SU-DHL-6 (cell line): ENCODE measurements around the gene PHLDA1.

Experiments used
- H2AFZ ChIP-seq: fragments of 200-600 bp; sonication (generic); 2 replicates; pipeline ENCODE4 v1.6.1; 2014; ENCODE audit warnings: low read depth, mild to moderate bottlenecking, moderate library complexity, mixed read lengths, antibody characterized with exemption, low read length; ENCODE audit not compliant: severe bottlenecking
- H3F3A ChIP-seq: fragments of 200-600 bp; shearing (Covaris generic); 2 replicates; pipeline ENCODE4 v1.6.0; 2016; ENCODE audit warnings: antibody characterized with exemption, mild to moderate bottlenecking; ENCODE audit not compliant: insufficient read depth
- H3K27ac ChIP-seq: fragments of 200-600 bp; sonication (generic); 2 replicates; pipeline ENCODE4 v1.5.1; 2016; ENCODE audit warnings: low read depth, mild to moderate bottlenecking, low read length, moderate library complexity, mixed read lengths
- H3K27me3 ChIP-seq: fragments of 200-600 bp; sonication (generic), shearing (Covaris generic); 2 replicates; pipeline ENCODE4 v1.6.0; 2014; ENCODE audit warnings: mild to moderate bottlenecking, low read length
- H3K36me3 ChIP-seq: fragments of 200-600 bp; sonication (generic); 2 replicates; pipeline ENCODE4 v1.6.1; 2014; ENCODE audit warnings: mild to moderate bottlenecking, low read length, mixed read lengths
- H3K4me2 ChIP-seq: fragments of 300-600, 200-600 bp; shearing (Covaris generic), sonication (generic); 2 replicates; pipeline ENCODE4 v1.6.0; 2014; ENCODE audit warnings: low read length, low read depth, mild to moderate bottlenecking; ENCODE audit not compliant: poor library complexity, severe bottlenecking
- H3K4me3 ChIP-seq: fragments of 200-600 bp; sonication (generic); 2 replicates; pipeline ENCODE4 v1.5.1; 2014; ENCODE audit warnings: antibody characterized with exemption, low read length, mild to moderate bottlenecking, mixed read lengths; ENCODE audit not compliant: insufficient read depth, poor library complexity, severe bottlenecking
- H3K79me2 ChIP-seq: fragments of 200-600 bp; sonication (generic); 2 replicates; pipeline ENCODE4 v1.6.1; 2014; ENCODE audit warnings: mild to moderate bottlenecking, low read length, moderate library complexity; ENCODE audit not compliant: insufficient read depth
- H3K9ac ChIP-seq: fragments of 200-600 bp; sonication (generic); 2 replicates; pipeline ENCODE4 v1.7.0; 2014; ENCODE audit warnings: mild to moderate bottlenecking, low read length
- H3K9me2 ChIP-seq: fragments of 200-600 bp; sonication (generic); replicated peaks from 2 replicates; pipeline ENCODE4 v1.6.1; 2014; ENCODE audit warnings: low read length; ENCODE audit not compliant: insufficient read depth
- H3K9me3 ChIP-seq: fragments of 200-600 bp; sonication (generic); 2 replicates; pipeline ENCODE4 v1.6.1; 2014; ENCODE audit warnings: low read length, mixed read lengths; ENCODE audit not compliant: insufficient read depth
- H4K20me1 ChIP-seq: fragments of 200-600 bp; sonication (generic); 2 replicates; pipeline ENCODE4 v1.6.1; 2014; ENCODE audit warnings: low read depth, mild to moderate bottlenecking, antibody characterized with exemption, low read length, moderate library complexity, mixed read lengths
- CTCF ChIP-seq: fragments of 200-600 bp; sonication (generic); IDR thresholded peaks from one replicate; pipeline ENCODE4 v1.5.1; 2017; ENCODE audit warnings: antibody characterized with exemption, mild to moderate bottlenecking, low read length, moderate library complexity; ENCODE audit not compliant: insufficient read depth, poor library complexity, severe bottlenecking
- EZH2phosphoT487 ChIP-seq: fragments of 200-600 bp; sonication (generic), shearing (Covaris generic); conservative IDR thresholded peaks from 2 replicates; pipeline ENCODE4 v1.6.1; 2018; ENCODE audit warnings: mild to moderate bottlenecking, antibody characterized with exemption, low read length, moderate library complexity, mixed read lengths

PHLDA1 gene

GRCh38 chr12:75996861-75997447, 34.6 kb downstream of the PHLDA1 start:
- Histone ChIP-seq H3K9ac (no peak overlapping the region), H3K4me3 (no peak overlapping the region), H4K20me1 (no peaks in the 10 kb centered on the region), H2AFZ (no peak overlapping the region), H3K9me2 (no peaks in the 10 kb centered on the region), H3K79me2 (no peaks in the 10 kb centered on the region), H3K36me3 (no peaks in the 10 kb centered on the region), H3K27ac (no peak overlapping the region), H3K27me3 (no peaks in the 10 kb centered on the region), H3F3A (no peaks in the 10 kb centered on the region), H3K9me3 (no peaks in the 10 kb centered on the region), H3K4me2 (no peak overlapping the region)
- TF ChIP-seq EZH2phosphoT487 (no peak), CTCF (no peak)

GRCh38 chr12:75995691-75996090, 35.9 kb downstream of the PHLDA1 start:
- no peak overlapping the region for H3K4me2 ChIP-seq
- no peaks in the 10 kb centered on the region for H4K20me1 ChIP-seq
- no peaks in the 10 kb centered on the region for H3F3A ChIP-seq
- H3K4me3 ChIP-seq = no peak overlapping the region
- no peaks in the 10 kb centered on the region for H3K27me3 ChIP-seq
- no peaks in the 10 kb centered on the region for H3K9me2 ChIP-seq
- TF ChIP-seq EZH2phosphoT487 (no peak), CTCF (no peak)
- H3K36me3 ChIP-seq = no peaks in the 10 kb centered on the region
- no peak overlapping the region for H3K9ac ChIP-seq
- H2AFZ ChIP-seq = no peak overlapping the region
- H3K27ac ChIP-seq = no peak overlapping the region
- no peaks in the 10 kb centered on the region for H3K9me3 ChIP-seq
- no peaks in the 10 kb centered on the region for H3K79me2 ChIP-seq

- TF ChIP-seq EZH2phosphoT487 = no peak
- no peak for TF ChIP-seq CTCF
- Histone ChIP-seq H3K9ac (no peak overlapping the region), H3K4me2 (no peak overlapping the region), H3K27ac (no peak overlapping the region), H3K36me3 (no peaks in the 10 kb centered on the region), H3K9me2 (no peaks in the 10 kb centered on the region), H3K27me3 (no peaks in the 10 kb centered on the region), H3K9me3 (no peaks in the 10 kb centered on the region), H3F3A (no peaks in the 10 kb centered on the region), H4K20me1 (no peaks in the 10 kb centered on the region), H3K4me3 (no peak overlapping the region), H3K79me2 (no peaks in the 10 kb centered on the region), H2AFZ (no peak overlapping the region)
These were observed 37.4 kb downstream of the PHLDA1 start for GRCh38 chr12:75994069-75994740.
